ENCODE measurements around the gene ADAMTSL3.

ADAMTSL3 gene, protein sequence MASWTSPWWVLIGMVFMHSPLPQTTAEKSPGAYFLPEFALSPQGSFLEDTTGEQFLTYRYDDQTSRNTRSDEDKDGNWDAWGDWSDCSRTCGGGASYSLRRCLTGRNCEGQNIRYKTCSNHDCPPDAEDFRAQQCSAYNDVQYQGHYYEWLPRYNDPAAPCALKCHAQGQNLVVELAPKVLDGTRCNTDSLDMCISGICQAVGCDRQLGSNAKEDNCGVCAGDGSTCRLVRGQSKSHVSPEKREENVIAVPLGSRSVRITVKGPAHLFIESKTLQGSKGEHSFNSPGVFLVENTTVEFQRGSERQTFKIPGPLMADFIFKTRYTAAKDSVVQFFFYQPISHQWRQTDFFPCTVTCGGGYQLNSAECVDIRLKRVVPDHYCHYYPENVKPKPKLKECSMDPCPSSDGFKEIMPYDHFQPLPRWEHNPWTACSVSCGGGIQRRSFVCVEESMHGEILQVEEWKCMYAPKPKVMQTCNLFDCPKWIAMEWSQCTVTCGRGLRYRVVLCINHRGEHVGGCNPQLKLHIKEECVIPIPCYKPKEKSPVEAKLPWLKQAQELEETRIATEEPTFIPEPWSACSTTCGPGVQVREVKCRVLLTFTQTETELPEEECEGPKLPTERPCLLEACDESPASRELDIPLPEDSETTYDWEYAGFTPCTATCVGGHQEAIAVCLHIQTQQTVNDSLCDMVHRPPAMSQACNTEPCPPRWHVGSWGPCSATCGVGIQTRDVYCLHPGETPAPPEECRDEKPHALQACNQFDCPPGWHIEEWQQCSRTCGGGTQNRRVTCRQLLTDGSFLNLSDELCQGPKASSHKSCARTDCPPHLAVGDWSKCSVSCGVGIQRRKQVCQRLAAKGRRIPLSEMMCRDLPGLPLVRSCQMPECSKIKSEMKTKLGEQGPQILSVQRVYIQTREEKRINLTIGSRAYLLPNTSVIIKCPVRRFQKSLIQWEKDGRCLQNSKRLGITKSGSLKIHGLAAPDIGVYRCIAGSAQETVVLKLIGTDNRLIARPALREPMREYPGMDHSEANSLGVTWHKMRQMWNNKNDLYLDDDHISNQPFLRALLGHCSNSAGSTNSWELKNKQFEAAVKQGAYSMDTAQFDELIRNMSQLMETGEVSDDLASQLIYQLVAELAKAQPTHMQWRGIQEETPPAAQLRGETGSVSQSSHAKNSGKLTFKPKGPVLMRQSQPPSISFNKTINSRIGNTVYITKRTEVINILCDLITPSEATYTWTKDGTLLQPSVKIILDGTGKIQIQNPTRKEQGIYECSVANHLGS (N-terminal part only)

DNA sequence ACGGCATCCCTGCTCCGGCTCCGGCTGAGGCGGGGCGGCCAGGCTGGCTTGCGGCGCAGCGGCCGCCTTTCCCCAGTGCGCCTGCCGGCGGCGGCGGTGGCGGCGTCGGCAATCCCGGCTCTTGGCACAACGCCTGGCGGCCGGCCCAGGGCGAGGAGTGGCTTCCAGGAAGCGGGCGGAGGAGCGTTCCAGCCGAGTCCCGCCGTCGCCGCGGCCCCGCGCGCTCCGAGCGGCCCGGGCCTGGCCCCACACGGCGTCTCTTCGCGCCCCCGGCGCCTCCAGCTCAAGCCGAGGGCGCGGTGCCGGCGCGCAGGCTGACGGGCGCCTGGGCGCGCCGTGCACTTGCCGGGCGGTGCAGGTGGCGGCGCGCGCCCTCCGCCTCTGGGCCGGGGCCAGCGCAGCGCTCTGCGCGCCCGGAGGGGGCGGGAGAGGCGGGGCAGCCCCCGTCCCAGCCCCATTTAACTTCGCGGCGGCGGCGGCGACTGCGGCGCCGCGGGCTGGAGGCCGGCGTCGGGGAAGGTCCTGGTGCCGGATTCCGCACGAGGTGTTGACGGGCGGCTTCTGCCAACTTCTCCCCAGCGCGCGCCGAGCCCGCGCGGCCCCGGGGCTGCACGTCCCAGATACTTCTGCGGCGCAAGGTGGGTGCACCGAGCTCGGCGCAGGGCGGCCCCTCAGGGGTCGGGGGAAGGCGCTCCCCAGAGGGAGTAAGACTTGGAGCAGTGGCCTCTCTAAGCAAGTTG, at the start of gene ADAMTSL3:
ADAMTSL3 (plus strand) TSS at position 485 of the 740 bp plus-strand sequence. CDS start 1,639 bp downstream, outside the sequence.
- no peak for DNase-seq

- DNase-seq, result no peak
Measured at GRCh38 chr15:83604549-83604948, 49.4 kb upstream of the ADAMTSL3 start.

DNA sequence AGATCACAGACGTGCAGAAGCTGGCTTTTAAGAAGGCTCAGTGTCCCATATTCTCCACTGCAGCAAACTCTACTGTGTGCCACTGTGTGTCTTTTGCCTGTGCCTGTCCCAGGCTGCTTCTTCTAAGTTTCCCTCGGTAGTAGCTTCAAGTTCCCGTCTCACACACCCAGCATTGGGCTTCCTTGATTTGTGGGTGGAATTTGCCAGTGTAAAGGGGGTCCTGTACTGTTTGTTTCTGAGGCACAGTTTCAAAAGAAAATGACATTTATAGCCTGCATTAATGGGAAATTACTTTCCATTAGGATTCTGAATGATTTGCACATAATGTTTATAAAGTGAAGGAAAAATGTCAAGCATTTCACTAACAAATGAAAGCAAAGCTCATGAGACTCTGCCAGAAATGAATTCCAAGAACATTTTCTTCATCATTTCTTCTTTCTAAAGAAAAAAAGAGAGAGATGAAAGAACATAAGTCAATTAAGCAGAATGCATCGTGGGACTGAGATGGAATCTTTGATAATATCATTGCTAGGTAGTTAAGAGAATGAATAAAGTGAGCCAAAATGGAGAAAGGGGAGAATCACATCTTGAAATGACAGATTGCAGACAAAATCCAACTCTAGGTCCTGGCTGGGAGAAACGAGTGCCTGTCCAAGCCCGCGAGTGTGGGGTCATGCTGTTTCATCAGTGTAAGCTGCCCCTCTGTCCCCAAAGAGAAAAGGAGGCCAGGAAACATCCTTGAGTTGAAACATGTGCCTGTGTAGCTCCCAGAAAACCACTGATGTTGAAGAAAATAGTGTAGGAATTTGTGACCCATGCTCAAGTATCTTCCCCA, 48.6 kb upstream of the ADAMTSL3 start:
- DNase-seq, result no peak

DNA sequence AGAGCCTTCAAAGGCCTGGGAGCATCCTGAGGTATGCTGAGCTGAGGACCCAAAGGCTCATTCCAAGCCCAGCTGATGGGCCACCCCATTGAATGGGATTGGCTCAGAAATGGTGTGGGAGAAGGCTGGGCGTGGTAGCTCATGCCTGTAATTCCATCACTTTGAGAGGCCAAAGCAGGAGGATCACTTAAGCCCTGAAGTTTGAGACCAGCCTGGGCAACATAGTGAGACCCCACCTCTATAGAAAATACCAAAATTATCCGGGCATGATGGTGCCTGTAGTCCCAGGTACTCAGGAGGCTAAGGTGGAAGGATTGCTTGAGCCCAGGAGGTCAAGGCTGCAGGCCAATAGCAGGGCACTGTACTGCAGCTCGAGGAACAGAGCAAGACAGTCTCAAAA, 43.8 kb upstream of the ADAMTSL3 start:
- no peak for DNase-seq

GRCh38 chr15:83610901-83611685, 42.8 kb upstream of the ADAMTSL3 start:
- no peak for DNase-seq

DNA sequence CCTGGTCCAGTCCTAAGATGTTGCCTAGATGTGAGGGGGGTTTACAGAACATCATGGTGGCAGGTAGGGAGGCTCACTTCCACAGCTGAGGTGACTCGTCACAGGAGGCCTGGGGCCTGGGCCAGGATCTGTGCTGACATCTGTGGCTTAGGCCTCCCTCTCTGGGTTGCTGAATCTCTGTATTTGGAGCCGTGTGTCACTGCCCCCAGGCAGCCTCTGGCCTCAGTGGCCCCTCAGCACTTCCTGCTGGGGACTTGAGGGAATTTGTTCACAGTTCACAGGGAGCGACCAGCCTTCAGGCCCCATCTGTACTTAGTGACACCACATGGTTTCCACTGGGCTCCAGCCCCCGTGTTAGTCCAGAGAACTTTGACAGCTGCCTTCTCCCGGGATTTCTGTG, 41.7 kb upstream of the ADAMTSL3 start:
- DNase-seq, result no peak

- no peak for DNase-seq
Measured at GRCh38 chr15:83612898-83613635, 40.9 kb upstream of the ADAMTSL3 start.

DNA sequence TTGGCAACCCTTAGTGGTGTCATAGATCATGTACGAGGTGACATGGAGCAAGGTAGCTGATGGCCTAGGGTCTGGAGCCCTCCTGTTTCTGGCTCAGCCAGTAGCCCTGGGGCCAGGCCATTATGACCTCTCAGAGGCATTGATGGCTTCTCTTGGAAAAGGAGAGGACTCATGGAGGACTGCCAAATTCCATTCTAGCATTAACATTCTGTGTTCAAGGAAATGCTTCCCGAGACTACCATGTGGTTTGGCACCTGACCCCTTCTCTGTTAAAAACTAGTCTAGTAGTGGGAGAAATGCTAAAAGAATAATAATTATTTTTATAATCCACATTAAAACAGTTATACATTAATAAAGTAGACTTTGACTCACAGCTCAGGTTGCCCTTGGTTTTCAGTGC, 40.2 kb upstream of the ADAMTSL3 start:
- no peak for DNase-seq

GRCh38 chr15:83616840-83617239, 37.1 kb upstream of the ADAMTSL3 start:
- no peak for DNase-seq

DNA sequence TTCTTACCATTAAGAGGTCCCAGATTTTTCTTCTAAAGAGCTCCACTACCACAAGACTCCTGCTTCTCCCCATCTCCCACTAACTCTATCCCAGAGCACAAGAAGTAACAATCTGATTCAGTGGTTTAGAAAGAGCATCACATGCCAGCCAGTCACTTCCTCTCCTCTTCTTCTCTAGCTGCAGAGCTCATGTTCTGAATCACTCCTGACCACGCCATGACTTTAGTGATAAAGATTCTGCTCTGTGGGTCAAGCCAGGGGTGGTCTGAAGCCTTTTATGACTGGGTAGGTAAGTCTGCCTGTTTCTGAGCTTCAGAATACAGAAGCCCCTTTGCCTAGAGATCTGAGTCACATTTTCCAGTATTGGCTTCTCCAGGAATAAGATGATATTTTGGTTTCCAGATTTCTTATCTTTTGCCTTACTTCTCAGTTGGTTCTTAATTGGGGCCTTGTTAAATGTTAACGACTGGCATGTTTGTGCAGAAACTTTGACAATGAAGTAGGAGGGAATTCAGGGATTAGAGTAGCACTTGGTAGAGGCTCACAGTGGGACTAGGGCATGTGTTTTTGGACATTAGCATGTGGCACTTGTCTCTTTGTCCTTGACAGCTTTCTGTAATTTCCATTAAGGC, 27.6 kb upstream of the ADAMTSL3 start:
- no peak for DNase-seq

DNA sequence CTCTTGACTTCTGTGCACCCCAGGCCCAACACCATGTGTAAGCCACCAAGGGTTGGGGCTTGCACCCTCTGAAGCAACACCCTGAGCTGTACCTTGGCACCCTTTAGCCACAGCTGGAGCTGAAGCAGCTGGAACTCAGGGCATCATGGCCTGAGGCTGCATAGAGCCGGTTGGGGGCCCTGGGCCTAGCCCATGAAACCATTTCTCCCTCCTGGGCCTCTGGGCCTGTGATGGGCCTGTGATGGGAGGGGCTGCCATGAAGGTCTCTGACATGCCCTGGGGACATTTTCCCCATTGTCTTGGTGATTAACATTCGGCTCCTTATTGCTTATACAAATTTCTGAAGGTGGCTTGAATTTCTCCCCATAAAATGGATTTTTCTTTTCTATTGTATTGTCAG, 22.4 kb upstream of the ADAMTSL3 start:
- no peak for DNase-seq

DNA sequence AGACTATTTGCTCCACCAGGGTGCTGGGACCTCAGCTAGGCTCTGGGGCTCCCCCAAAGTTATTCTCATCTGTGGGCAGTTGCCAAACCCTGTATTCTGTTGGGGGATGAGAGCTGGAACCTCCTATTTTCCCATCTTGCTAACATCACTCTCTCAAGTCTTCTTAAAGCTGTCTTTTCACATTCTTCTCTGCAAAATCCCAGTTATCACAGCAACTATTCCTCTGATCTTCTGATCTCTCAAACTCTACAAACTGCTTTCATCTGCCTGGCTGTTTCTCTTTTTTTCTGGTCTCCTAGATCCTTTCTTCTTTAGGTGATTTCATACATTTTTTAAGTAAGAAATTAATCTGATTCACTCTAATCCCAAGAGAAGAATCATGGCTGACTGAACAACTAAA, 10.7 kb upstream of the ADAMTSL3 start:
- DNase-seq, result no peak

DNA sequence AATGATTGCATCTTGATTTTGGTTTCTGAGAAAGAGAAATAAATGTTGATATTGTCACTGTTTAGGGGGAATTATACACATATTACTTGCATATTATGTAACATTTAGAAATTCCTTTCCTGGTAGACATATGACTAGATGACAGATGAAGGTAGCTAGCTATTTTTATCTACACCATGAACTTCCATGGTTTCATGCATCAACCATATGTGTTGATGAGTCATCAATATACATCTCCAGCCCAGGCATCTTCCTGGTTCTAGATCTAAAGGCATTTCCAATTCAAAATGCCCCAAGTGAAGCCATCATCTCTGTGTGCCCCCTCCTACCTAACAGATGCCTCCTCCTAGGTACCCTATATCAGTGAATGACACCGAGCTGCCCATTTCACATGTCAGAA, 9.5 kb upstream of the ADAMTSL3 start:
- no peak for DNase-seq

GRCh38 chr15:83650831-83651230, 3.1 kb upstream of the ADAMTSL3 start:
- no peak for DNase-seq

GRCh38 chr15:83651541-83651940, 2.4 kb upstream of the ADAMTSL3 start:
- DNase-seq, result no peak

DNA sequence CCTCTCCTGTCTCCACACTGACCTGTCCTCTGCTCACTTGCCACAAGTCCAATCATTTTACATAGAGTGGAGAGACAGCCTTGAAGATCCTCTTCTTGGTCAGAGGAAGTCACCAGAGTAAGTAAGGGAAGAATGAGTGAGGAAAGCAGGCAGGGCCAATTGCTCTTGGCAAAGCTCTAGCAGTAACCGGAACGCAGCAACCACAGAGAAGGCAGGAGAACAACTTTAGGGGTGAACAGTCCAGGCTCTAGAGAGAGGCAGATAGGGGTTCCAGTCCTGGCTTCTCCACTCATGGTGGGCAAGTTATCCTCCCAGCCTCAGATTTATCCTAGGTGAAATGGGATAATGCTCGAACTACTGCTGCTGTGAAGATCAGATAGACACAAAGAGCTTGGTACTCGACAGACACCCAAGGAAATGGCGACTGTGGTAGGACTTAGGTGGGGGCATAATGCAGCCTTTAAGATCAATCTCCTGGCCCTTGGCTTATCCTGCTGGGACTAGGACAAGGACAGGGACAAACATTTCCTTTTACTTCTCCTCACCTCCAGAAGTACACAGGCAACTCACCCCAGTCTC, 1.2 kb upstream of the ADAMTSL3 start:
- no peak for DNase-seq

- DNase-seq, result no peak
Measured at GRCh38 chr15:83653288-83653638, 660 bp upstream of the ADAMTSL3 start.

- no peak for DNase-seq
Measured at GRCh38 chr15:83654379-83655236, 685 bp downstream of the ADAMTSL3 start.
